Measurements from ENCODE around the gene FIZ1. TPM values are rescaled to one million over a fixed set of nuclear protein-coding genes. Genes with fewer than 3 reads are reported as not detected.
"Not testable (repeated sequence)": the region's sequence is repeated elsewhere in the genome, so short reads cannot be mapped to it uniquely, and the experiment has no call there.

FIZ1 gene
- polyA plus RNA-seq, 4 donors = 15.7 to 28.9 (median 23.4) TPM

DNA sequence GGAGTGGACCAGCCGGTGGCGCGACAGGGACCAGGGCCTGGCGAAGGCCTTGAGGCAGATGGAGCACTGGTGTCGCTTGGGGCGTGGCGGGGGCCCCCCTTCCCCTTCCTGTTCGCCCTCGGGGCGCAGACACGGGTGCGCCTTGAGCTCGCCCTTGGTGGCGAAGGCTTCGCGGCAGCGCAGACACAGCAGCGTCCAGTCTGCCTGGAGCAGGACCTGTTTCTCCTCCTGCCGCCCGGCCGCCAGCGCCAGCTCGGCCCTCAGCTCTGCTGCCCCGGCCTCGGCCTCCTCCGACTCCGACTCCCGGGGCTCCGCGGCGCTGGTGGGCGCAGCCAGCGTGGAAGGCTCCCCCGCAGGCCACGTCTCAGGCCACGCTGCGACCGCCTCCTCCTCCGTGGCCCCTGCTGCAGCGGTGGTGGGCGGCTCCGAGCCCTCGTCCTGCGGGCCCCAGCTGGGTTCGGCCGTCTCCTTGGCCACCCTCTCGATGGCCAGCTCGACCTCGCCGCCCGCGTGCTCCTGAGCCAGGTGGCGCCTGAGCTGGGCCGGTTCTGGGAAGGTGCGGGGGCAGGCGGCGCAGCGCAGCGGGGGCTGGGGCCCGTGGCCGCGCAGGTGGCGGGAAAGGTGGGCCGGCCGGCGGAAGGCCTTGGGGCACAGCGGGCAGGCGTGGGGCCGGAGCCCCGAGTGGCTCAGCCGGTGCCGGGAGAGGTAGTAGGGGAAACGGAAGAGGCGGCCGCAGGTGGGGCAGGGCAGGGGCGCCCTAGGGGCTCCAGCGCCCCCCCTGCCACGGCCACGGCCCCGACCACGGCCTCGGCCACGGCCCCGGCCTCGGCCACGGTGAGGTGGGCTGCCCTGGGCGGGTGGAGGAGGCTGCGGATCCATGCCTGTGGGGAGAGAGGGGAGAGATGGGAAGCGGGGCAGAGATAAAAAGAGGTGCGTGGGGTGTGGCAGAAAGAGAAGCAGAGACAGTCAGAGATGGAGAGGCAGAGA is 20.3 kb downstream of the FIZ1 start:
- no peak for DNase-seq (ENCODE audit: low read depth in 4 of 4, low spot score in 2 of 4)

DNA sequence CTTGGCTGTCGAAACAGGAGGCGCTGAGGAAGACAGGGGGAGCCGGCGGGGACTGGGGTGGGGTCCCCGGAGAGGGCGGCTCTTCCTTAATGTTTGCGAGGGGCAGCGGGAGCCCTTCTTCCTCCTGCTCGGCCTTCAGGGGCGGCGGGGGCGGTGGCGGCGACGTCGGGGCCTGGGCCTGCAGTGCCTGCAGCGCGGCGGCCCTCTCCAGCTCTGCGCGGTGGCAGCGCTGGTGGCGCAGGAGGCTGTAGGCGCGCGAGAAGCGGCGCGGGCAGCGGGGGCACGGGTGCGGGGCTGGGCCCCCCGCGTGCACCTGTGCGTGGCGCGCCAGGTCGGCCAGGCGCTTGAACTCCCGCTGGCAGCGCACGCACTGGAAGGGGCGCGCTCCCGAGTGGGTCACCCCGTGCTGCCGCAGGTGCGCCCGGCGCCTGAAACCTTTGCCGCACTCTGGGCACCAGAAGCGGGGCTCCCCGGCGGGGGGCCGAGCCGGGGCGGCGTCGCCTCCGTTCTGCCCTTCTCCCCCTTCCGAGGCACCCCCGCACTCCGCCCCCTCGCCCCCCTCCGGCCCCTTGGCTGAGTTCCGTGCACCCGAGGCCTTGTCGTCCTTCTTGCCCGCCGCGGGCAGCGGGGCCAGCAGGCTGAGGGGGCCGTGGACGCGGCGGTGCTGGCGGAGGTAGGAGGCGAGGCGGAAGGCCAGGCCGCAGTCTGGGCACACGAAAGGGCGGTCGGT is 21.1 kb downstream of the FIZ1 start:
- DNase-seq (ENCODE audit: low read depth in 4 of 4, low spot score in 2 of 4) = no peak

DNA sequence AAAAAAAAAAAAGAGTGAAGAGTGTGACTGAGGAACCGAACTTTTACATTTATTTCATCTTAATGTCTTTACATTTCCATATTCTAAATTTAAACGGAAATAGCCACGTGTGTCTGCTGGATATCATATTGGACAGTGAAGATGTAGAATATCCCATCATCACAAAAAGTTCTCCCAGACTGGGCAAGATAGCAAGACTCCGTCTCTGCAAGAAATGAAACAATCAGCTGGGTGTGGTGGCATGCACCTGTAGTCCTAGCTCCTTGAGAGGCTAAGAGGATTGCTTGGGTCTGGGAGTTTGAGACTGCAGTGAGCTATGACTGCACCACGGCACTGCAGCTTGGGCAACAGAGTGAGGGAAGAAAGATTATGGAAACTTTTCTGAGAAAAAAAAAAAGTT is 22.6 kb downstream of the FIZ1 start:
- DNase-seq (ENCODE audit: low read depth in 4 of 4, low spot score in 2 of 4) = no peak

DNA sequence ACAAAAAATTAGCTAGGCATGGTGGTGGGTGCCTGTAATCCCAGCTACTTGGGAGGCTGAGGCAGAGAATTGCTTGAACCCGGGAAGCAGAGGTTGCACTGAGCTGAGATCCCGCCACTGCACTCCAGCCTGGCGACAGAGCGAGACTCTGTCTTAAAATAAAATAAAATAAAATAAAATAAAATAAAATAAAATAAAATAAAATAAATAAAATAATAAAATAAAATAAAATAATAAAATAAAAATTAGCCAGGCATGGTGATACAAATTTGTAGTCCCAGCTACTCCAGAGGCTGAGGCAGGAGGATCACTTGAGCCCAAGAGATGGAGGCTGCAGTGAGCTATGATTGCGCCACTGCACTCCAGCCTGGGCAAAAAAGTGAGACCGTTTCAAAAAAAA is 25.4 kb downstream of the FIZ1 start:
- not testable (repeated sequence) for DNase-seq (ENCODE audit: low read depth in 4 of 4, low spot score in 2 of 4)

DNA sequence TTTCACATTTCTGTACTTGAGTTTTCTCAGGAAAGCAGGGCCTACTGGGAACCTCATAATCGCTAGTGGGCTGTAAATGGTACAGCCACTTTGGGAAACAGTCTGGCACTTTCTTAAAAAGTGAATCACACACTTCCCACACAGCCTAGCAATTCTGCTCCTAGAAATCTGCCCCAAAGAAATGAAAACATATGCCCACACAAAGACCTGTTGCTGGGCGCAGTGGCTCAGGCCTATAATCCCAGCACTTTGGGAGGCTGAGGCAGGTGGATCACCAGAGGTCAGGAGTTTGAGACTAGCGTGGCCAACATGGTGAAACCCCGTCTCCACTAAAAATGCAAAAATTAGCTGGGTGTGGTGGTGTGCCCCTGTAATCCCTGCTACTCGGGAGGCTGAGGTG is 29.8 kb downstream of the FIZ1 start:
- not testable (repeated sequence) for DNase-seq (ENCODE audit: low read depth in 4 of 4, low spot score in 2 of 4)

DNA sequence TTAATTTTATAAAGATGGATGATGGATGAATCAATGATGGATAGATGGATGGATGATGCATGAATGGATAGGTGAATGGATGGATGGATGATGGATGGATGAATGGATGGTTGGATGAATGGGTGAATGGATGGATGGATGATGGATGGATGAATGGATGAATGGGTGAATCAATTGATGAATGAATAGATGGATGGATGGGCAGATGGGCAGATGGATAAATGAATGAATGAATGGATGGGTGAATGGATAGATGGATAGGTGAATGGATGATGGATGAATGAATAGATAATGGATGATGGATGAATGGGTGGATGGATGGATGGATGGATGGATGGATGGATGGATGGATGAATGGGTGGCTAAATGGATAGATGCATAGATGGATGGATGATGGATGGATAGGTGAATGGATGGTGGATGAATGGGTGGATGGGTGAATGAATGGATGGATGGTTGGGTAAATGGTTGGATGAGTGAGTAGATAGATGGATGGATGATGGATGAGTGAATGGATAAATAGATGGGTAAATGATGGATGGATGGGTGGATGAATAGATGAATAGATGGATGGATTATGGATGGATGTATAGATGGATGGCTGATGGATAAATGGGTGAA is 31.5 kb downstream of the FIZ1 start:
- no peak for DNase-seq (ENCODE audit: low read depth in 4 of 4, low spot score in 2 of 4)

DNA sequence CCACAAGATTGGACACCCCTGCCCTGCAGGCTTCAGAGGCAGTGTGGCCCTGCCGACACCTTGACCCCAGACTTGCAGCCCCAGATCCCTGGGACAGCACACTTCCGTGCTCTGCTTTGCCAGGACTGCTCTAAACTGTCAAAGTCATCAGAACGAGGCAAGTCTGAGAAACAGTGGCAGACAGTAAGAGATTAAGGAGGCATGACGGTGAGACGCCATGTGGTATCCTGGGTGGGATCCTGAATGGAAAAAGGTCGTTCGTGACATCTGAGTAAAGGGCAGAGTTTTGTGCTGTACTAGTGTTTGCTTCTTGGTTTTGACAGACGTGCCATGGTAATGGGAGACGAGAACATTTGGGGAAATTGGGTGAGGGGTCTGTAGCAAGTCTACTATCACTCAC is 32.5 kb downstream of the FIZ1 start:
- no peak for DNase-seq (ENCODE audit: low read depth in 4 of 4, low spot score in 2 of 4)

DNA sequence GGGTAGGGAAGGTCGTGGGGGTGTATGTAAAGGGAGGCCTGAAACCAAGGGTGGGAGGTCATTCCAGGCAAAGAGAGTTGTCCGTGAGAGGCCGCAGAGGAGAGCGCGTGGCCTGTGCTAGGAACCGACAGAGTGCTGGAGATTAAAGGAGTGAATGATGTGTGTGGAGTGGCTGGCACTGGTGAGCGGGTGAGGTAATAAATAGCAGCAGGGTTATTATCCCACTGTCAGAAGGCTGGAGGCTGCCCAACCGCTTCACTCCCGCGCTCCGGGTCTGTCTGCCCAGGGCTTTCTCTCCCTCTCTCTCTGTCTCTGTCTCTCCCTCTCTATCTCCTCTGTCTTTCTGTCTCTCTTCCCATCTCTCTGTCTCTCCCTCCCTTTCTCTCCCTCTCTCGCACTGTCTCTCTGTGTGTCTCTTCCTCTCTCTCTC is 36.0 kb downstream of the FIZ1 start:
- DNase-seq (ENCODE audit: low read depth in 4 of 4, low spot score in 2 of 4) = no peak

DNA sequence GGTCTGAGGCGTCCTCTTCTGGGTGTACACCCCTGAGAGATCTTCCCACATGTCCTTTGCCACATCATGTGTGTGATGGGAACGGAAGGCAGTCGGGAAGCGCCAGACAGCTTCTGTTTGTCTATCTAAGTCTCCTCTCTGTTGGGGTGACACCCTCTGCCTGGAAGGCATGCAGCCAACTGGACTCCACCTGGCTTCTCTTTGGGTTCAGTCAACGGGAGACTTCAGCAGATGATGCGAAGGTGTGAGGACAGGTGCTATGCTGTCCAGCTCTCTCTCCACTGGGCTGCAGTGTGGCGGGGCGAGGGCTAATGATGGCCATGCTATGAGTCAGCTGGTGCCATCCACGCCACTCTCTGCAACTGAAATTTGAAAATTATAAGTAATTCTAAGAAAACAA is 39.6 kb downstream of the FIZ1 start:
- no peak for DNase-seq (ENCODE audit: low read depth in 4 of 4, low spot score in 2 of 4)

DNA sequence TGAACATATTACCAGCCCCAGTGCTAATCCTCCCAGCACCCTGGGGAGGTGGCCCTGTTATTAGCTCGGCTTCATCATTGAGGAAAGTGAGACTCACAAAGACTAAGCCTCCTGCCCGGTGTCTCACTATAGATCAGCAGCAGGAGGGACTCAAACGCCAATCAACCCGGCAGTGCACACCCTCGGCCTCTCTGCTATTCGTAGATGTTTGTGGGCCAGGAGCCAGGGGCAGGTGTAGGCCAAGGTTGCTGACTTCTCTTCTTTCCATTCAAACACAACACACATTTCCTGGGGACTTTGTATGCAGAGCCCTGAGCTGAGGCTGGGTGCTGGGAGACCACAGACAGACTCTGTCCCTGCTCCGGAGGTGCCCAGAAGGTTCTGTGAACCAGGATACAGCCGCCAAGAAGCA is 44.6 kb downstream of the FIZ1 start:
- DNase-seq (ENCODE audit: low read depth in 4 of 4, low spot score in 2 of 4) = no peak

DNA sequence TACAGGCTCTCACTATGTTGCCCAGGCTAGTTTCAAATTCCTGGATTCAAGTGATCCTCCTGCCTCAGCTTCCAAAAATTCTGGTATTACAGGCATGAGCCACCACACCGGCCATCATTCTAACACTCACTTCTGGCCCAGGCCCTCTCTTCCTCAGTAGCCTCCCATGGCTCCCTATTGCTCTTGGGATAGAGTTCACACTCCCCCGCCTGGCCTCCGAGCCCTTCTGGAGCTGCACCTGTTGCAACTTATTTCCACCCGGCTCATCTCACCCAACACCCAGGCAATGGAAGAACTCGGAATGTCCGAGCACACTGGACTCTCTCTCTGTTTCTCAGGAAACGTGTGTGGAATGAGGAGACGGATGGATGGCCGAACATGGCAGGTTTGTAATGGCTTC is 45.0 kb downstream of the FIZ1 start:
- no peak for DNase-seq (ENCODE audit: low read depth in 4 of 4, low spot score in 2 of 4)

DNA sequence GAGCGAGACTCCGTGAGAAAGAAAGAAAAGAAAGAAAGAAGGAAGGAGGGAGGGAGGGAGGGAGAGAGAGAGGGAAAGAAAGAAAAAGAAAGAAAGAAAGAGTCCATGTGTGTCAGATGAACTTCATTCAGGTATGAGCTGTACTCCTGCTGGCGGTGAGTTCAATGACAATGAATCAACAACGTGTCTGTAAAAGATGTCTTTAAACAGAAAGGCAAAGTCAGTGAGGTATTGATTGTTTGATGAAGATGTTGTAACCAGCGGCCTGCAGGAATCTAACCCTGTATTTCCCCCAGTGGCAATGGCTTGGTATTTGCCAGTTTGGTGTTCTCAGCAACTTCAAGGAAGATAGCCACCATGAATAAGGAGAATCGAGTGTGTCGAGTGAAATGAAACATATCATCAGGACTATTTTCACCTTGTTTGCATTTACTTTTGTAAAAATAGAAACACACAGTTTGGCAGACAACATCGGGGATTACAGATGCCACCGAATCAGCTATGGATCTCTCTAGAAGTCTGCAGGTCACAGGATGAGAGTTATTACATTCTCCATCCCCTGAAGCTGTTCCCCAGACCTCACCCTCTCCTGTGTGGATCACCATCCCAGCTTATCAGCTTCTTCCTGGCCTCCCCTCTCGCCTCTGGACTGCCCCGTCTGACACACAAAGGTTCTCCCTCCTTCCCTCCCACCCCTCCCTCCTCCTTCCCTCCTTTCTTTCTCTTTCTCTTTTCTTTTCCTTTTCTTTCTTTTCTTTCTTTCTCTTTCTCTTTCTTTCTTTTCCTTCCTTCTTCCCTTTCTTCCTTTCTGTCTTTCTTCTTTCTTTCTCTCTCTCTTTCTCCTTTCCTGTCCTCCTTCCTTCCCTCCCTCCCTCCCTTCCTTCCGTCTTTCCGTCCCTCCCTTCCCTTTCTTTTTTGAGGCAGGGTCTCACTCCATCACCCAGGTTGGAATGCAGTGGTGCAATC is 45.8 kb downstream of the FIZ1 start:
- no peak for DNase-seq (ENCODE audit: low read depth in 4 of 4, low spot score in 2 of 4)

DNA sequence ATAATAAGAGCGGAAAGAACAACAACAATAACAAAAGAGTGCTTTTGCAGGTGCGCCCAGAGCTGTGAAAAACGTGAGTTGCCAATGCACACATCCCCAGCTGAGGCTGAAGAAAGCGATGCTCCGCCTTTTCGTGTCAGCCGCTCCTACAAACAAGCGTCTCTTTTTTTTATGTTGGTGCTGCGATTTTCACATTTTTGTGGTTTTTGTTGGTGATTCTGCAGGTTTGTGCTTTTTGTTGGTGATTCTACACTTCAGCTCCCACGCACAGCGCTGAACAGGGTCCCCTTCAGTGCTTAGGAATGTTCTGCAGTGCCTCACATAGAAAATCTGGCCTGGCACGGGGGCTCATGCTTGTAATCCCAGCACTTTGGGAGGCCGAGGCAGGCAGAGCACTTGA is 46.7 kb downstream of the FIZ1 start:
- DNase-seq (ENCODE audit: low read depth in 4 of 4, low spot score in 2 of 4) = no peak

DNA sequence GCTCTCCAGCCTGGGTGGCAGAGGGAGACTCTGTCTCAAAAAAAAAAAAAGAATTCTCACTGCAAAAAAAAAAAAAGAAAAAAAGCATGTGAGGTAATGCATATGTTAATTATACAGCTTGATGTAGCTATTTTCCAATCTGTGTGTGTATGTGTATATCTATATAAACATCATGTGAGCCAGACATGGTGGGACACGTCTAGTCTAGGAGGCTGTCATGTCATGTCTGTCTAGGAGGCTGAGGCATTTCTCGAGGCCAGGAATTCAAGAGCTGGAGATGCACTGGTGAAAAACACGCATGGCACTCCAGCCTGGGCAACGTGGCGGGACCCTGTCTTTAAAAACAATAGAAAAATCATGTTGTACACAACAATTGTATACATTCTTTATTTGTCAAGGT is 47.1 kb downstream of the FIZ1 start:
- no peak for DNase-seq (ENCODE audit: low read depth in 4 of 4, low spot score in 2 of 4)

DNA sequence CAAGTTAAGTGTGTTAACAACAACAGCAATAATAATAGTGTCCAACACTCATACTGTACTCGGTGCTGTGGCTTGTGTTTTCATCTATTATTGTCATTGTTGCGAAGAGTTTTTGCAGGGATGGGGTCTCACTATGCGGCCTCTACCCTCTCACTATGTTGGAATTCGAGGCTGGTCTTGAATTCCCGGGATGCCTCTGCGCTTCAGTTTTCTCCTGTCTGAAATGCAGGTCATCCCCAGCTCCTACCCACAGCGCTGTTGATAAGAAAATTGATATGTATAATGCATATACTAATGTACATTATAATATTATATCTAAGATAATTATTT is 49.0 kb downstream of the FIZ1 start:
- no peak for DNase-seq (ENCODE audit: low read depth in 4 of 4, low spot score in 2 of 4)

DNA sequence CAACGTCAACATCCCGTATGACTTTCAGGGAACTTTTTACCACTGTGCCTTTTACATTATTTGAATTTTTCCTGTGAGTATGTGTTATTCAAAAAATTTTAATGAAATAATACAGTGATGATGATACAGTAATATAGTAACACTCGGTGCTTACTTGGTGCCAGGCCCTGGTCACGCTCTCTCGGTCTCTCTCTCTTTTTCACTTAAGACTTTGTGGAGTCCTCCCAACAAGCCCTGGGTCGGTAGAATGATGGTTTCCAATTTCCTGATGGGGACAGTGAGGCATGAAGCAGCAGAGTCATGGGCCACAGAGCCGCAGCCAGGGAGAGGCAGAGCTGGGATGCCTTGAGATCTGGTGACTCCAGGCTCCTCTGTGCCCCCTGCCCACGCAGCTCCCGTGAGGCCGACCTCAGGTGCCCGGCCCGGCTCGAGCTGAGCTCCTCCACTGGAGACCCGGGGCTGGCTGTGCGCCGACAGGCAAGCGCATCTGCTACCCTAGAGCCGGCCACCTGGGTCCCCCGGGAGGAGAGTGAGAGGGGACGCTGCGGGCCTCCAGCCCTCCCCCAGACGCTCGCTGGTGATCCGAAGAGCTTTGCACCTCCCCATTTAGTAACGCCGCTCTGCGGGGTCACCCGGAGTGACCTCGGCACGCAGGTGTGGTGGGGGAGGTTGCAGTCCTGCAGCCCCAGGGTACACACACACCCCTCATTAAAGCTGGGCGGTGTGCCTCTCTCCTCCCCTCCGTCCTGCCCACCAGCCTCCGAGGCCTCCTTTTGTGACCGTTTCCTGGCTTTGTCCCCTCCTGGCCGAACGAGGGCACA is 49.6 kb downstream of the FIZ1 start:
- DNase-seq (ENCODE audit: low read depth in 4 of 4, low spot score in 2 of 4) = peak; percentile 61 to 78 (median 66)

DNA sequence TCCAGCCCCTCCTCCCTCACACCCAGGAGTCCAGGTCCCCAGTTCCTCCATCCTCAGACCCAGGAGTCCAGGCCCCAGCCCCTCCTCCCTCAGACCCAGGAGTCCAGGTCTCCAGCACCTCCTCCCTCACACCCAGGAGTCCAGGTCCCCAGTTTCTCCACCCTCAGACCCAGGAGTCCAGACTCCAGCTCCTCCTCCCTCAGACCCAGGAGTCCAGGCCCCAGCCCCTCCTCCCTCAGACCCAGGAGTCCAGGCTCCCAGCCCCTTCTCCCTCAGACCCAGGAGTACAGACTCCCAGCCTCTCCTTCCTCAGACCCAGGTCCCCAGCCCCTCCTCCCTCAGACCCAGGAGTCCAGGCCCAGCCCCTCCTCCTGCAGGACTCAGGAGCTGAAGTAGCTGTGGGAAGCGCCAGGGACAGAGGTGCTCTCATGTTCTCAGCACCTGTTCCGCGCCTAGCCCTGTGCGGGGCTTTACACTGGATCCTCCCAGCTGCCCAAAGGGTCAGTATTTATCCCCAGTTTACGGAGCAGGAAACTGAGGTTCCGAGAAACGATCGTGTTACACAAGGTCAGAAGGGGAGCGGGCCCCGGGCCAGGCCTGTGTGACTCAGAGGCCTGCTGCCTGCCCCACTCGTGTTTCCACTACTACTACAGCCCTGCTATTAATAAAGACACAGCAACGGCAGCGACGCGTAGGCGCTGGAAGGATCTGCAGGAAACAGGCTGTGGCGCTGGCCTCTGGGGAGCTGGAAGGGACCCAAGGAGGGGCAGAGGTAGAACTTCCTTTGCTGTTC is 52.3 kb downstream of the FIZ1 start:
- DNase-seq (ENCODE audit: low read depth in 4 of 4, low spot score in 2 of 4) = no peak

DNA sequence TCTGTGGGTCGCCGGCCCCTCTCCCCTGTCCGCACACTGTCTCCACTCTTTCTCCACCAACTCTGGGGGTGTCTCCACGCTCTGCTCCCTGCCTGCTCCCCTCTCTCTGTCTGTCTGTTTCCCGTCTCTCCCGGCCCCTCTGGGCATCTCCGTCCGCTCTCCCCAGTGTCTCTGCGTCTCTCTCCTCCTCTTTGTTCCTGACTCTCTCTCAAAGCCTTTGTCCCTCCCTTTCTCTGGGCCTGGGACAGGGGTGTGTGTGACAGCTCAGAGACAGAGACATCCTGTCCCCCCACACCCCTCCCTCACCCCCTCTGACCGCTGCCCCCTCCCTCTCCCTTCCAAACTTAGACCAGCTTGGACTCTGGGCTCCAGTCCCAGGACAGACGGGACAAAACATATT is 53.3 kb downstream of the FIZ1 start:
- DNase-seq (ENCODE audit: low read depth in 4 of 4, low spot score in 2 of 4) = no peak

DNA sequence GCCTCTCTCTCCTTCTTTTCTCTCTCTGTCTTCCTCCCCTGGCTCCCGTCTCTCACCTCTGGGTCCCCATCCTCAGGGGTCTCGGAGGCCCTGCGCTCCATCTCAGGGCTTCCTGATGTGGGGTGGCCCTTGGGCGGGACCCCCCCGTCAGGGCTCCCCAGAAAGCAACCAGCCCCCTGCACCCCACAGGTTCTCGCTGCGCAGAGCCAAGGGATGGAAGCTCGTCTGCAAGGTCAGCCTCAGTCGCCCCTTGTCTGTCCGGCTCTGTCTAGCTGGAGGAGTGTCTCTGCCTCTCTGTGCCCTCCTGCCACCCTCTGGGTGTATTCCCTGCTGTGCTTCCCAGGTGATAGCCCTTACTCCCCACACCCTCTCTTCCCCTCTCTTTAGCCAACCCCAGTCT is 53.9 kb downstream of the FIZ1 start, which contains the start of gene SBK3:
TSS of gene SBK3 (minus strand) at position 101 of the 400 bp plus-strand sequence. CDS start at position 101, 0 bp downstream.
- no peak for DNase-seq (ENCODE audit: low read depth in 4 of 4, low spot score in 2 of 4)

Measured in left renal cortex interstitium (tissue), 4 donors.